COLO668 (cell line): ENCODE data around the gene MRPS23.

Source experiments
- DNase-seq: peaks from one replicate; lab custom pipeline; 2025; ENCODE audit not compliant: unreplicated experiment; lab: John Stamatoyannopoulos, UW

The MRPS23 gene

DNA sequence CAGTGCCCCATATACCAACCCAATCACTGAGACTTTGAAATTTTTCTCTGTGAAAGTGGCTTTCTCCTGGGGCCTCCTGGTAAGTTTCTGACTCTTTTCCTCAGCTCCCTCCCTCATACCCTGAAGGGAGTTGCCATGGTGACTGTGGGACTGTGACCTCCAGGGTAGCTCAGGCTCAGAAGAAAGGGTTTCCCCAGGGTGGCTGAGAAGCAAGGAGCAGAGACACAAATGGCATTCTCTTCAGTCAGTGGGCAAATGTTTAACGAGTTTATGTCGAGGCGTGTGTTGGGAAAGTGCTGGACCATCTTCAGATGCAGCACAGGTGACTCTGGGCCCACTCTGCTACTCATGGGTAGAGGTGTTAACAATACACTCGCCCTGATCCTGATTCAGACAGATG, 46.8 kb downstream of the MRPS23 start:
- no peak for DNase-seq

- DNase-seq, result no peak
Measured at GRCh38 chr17:57801044-57801711, 48.7 kb downstream of the MRPS23 start.

DNA sequence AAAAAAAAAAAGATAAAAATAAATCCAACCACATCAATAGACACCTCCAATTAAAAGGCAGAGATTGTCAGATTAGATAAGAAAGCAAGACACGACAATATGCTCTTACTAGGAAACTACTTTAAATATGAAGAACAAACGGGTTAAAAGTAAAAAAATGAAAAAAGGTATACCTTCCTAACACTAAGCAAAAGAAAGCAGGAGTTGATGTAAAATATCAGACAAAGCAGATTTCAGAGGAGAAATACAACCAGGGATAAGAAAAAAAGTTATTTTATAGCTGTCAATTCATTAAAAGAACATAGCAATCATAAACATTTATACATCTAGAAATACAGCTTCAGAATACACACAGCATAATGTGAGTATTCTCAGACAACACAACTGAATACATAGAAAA, 55.0 kb downstream of the MRPS23 start:
- no peak for DNase-seq

DNA sequence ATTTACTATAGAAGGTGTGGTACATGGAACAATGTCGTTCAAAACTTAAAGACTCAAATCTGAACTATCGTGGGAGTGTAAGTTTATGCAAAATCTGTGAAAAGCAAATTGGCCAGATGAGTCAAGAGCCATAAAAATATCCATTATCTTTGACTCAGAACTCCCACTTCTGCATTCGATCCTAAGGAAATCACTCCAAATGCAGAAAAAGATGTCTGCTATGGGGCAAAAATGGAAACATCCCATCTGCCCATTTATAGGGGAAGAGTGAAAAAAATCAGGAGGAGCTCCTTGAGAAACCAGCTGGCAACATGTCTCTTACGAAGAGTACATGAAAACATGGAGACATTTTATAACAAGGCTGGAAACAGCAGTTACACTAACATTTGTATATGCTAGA, 61.1 kb downstream of the MRPS23 start:
- DNase-seq, result no peak

DNA sequence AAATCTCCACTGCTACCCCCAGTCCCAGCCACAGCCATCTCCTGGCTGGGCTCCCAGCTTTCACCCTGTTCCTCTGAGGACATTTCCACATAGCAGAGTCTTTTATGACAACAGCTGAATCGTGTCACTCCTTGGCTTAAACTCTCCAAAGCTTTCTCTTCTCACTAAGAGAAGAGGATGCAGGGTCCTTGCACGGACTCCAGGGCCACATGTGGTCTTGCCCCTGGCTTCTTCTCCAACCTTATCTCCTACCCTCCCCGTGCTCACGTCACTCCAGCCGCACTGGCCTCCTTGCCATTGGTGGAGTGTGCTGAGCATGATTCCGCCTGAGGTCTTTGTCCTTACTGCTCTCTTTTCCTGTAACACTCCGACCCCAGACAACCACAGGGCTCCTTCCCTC, 64.8 kb downstream of the MRPS23 start:
- DNase-seq, result no peak
